ENCODE measurements around the gene HOXA7.
A peak's percentile ranks its signal among the peaks of the same experiment; 100 is the strongest.

DNA sequence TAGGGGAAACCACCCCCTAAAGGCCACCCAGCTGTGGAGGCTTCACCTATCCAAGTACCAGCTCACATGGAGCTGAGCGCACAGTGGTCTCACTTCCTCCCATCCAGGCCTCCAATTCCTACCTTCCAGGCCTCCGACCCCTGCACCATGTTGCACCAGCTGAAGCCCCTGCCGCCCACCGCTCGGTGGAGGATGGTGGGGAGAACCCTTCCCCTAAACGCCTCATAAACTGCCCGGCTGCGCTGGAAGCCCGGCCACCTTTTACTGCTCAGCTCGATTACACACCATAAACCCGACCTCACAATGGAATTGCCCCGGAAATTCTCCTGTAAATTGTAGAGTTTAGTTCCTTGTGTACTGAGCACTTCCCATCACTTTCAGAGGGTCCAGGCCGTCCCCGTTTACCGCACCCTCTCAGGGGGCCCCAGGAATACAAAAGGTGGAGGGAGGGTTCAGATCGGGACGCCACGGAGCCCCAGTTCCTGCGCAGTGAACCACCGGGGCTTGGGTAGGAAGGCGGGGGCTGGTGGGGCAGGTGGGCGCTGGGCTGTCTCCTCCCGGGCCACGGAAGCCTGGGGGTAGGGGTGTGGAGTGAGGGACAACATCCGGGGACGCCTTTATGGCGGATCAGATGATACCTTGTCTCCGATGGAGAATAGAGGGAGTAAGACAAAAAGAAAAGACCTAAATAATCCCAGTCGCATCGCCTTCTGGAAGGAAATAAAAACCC lies 1.4 kb upstream of the HOXA7 start:
- peak; percentile 64 for TF ChIP-seq EZH2 (IDR thresholded peaks at IDR 0.05; ENCODE audit: borderline replicate concordance)
- TF ChIP-seq, protein P1, sequence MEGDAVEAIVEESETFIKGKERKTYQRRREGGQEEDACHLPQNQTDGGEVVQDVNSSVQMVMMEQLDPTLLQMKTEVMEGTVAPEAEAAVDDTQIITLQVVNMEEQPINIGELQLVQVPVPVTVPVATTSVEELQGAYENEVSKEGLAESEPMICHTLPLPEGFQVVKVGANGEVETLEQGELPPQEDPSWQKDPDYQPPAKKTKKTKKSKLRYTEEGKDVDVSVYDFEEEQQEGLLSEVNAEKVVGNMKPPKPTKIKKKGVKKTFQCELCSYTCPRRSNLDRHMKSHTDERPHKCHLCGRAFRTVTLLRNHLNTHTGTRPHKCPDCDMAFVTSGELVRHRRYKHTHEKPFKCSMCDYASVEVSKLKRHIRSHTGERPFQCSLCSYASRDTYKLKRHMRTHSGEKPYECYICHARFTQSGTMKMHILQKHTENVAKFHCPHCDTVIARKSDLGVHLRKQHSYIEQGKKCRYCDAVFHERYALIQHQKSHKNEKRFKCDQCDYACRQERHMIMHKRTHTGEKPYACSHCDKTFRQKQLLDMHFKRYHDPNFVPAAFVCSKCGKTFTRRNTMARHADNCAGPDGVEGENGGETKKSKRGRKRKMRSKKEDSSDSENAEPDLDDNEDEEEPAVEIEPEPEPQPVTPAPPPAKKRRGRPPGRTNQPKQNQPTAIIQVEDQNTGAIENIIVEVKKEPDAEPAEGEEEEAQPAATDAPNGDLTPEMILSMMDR (IDR thresholded peaks at IDR 0.05; ENCODE audit: poor library complexity) = no peak
- TF ChIP-seq EZH2phosphoT487 (IDR thresholded peaks at IDR 0.05; ENCODE audit: low read depth, severe bottlenecking, unreplicated experiment) = peak; percentile 40
